Natural killer cell (primary cell): Measurements from ENCODE around the gene ALLC. TPM values are rescaled to one million over a fixed set of nuclear protein-coding genes. Genes with fewer than 3 reads are reported as not detected.

Experiments
- ATAC-seq, 3 donors: fragments of 150-1000 bp in 2 of 3; fragments of 200-7000 bp in 1 of 3; cut with Tn5 transposase; 1 replicate in 1 of 3; 2 replicates in 2 of 3; pipeline ENCODE4 v1.10.0; 2021; ENCODE audit warnings: mild to moderate bottlenecking in 2 of 3, moderate library complexity in 2 of 3
- DNase-seq, 2 donors: peaks; one replicate each; pipeline versions ENCODE4 v3.0.0 to v3.0.0-alpha.2; 2013 to 2021; ENCODE audit warnings: mixed read lengths in 1 of 2
- H3K27ac ChIP-seq: one replicate; pipeline ENCODE4 v1.5.1; 2013; ENCODE audit warnings: mild to moderate bottlenecking, low read length
- H3K27me3 ChIP-seq: one replicate; pipeline ENCODE4 v1.6.1; 2013; ENCODE audit warnings: low read length; ENCODE audit not compliant: control insufficient read depth, insufficient read depth
- H3K36me3 ChIP-seq: one replicate; pipeline ENCODE4 v1.6.1; 2013; ENCODE audit warnings: low read length; ENCODE audit not compliant: control insufficient read depth, insufficient read depth
- H3K4me1 ChIP-seq: one replicate; pipeline ENCODE4 v1.6.1; 2013; ENCODE audit warnings: low read length; ENCODE audit not compliant: control insufficient read depth, insufficient read depth
- H3K4me3 ChIP-seq: one replicate; pipeline ENCODE4 v1.5.1; 2013; ENCODE audit warnings: low read length
- H3K9me3 ChIP-seq: one replicate; pipeline ENCODE4 v1.6.1; 2013; ENCODE audit warnings: low read length; ENCODE audit not compliant: control insufficient read depth, insufficient read depth
- H3K27ac Mint-ChIP-seq, 2 donors: one replicate each; pipeline ENCODE4 v1.8.0; 2022; ENCODE audit warnings: mild to moderate bottlenecking in 2 of 2, mixed read lengths in 2 of 2, moderate library complexity in 1 of 2
- H3K27me3 Mint-ChIP-seq, 2 donors: one replicate each; pipeline ENCODE4 v1.8.0; 2022; ENCODE audit warnings: low read depth in 2 of 2, mixed read lengths in 2 of 2
- H3K36me3 Mint-ChIP-seq: one replicate; pipeline ENCODE4 v1.8.0; 2022; ENCODE audit warnings: mixed read lengths
- H3K4me1 Mint-ChIP-seq, 2 donors: one replicate each; pipeline ENCODE4 v1.8.0; 2022; ENCODE audit warnings: mixed read lengths in 2 of 2
- H3K4me3 Mint-ChIP-seq: one replicate; pipeline ENCODE4 v1.8.0; 2022; ENCODE audit warnings: mild to moderate bottlenecking, moderate library complexity, mixed read lengths
- H3K9me3 Mint-ChIP-seq, 2 donors: one replicate each; pipeline ENCODE4 v1.8.0; 2022; ENCODE audit warnings: mixed read lengths in 2 of 2
- WGBS: methylation state at CpG from one replicate; pipeline ENCODE4 v1.1.7; 2013; ENCODE audit warnings: missing lambda C conversion rate; ENCODE audit not compliant: insufficient coverage; 5-methylcytosine and 5-hydroxymethylcytosine counted together
- intact Hi-C: fragments of 100-400 bp; cut with micrococcal nuclease; formaldehyde crosslinking; loops from one replicate; pipeline ENCODE4 v1.14.2; 2022
- total RNA-seq, 4 donors: library from RNA; stranded (reverse); fragments of 120-200 nt in 1 of 4; gene quantifications; one replicate each; pipeline versions ENCODE4 v1.2.3 to v1.2.4, GENCODE V29; 2013 to 2022
- TF ChIP-seq, protein P1 (sequence below): fragments of 200-600 bp; IDR thresholded peaks from one replicate; pipeline ENCODE4 v1.8.0; 2022; ENCODE audit warnings: antibody characterized with exemption

The ALLC gene
- total RNA-seq, 3 donors from 2014 or later (not counting 1 experiment from before 2014, with no cell fraction given) = not detected

DNA sequence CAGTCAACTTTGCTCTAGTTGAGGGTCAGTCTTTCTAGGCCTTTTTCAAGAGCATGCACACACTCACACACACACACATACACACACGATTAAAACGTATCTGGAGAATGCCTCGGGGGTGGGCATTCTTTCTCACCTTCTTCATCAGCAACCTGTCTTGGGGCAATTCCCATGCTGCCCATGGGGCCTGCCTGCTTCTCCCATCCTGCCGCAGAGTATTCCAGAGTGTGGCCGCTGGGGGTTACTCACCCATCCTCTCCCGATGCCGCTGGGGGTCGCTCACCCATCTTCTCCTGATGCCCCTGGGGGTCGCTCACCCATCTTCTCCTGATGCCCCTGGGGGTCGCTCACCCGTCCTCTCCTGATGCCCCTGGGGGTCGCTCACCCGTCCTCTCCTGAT lies 10.8 kb upstream of the ALLC start:
- Mint-ChIP-seq H3K27ac (no peak overlapping the region), H3K4me1 (peaks cover 15 to 16% of the 10 kb centered on the region in 2 donors), H3K9me3 (no peaks in the 10 kb centered on the region), H3K36me3 (no peaks in the 10 kb centered on the region), H3K4me3 (no peak overlapping the region), H3K27me3 (peaks cover 0 to 10% of the 10 kb centered on the region in 2 donors)
- TF ChIP-seq, protein P1, sequence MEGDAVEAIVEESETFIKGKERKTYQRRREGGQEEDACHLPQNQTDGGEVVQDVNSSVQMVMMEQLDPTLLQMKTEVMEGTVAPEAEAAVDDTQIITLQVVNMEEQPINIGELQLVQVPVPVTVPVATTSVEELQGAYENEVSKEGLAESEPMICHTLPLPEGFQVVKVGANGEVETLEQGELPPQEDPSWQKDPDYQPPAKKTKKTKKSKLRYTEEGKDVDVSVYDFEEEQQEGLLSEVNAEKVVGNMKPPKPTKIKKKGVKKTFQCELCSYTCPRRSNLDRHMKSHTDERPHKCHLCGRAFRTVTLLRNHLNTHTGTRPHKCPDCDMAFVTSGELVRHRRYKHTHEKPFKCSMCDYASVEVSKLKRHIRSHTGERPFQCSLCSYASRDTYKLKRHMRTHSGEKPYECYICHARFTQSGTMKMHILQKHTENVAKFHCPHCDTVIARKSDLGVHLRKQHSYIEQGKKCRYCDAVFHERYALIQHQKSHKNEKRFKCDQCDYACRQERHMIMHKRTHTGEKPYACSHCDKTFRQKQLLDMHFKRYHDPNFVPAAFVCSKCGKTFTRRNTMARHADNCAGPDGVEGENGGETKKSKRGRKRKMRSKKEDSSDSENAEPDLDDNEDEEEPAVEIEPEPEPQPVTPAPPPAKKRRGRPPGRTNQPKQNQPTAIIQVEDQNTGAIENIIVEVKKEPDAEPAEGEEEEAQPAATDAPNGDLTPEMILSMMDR = no peak
- DNase-seq (no peak), ATAC-seq (no peak)
- Histone ChIP-seq H3K27ac (no peak overlapping the region), H3K9me3 (no peaks in the 10 kb centered on the region), H3K36me3 (no peaks in the 10 kb centered on the region), H3K27me3 (no peaks in the 10 kb centered on the region), H3K4me1 (peaks cover 14% of the 10 kb centered on the region), H3K4me3 (no peak overlapping the region)
- intact Hi-C loops = no loop called here
- WGBS = 77% methylated on average over 13 of the region's 13 CpGs

DNA sequence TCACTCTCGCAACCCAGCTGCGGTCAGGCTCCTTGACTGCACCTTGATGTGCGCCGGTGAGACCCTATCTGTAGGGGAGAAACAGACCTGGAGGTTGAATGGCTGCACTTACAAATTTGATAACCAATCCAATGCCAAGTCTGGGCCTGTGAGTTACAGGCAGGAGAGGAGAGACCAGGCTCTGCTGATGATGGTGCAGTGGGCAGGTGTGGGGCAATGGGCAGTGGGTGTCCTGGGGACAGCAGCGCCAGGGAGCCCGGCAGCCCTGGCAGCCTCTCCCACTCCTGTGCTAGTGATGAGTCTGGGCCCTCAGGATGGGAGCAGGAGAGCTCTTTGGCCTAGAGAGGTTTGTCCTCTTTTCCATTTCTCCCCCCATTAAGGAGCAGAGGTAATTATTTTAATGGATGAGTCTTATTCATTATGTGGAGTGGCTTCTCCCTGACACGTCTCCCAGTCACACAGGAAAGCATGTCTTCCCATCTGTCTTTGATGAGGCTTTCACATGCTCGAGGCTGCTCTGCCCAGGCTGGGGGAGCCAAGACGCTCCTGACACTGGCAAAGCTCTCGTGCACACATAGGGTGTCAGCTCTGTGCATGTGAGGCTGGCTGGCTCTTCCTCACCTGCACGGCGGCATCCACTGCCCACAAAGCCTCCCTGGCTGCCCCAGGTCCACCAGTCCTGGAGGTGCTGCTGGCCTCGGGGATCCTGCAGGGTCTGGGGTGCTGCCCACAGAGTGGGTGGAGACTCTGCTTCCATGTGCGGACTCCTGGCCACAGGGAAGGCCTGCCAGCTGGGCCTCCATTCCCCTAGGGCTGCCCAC lies 10.0 kb upstream of the ALLC start:
- Mint-ChIP-seq H3K27me3 (peaks cover 0 to 10% of the 10 kb centered on the region in 2 donors), H3K27ac (no peak overlapping the region), H3K36me3 (no peaks in the 10 kb centered on the region), H3K9me3 (no peaks in the 10 kb centered on the region), H3K4me1 (peaks cover 15 to 16% of the 10 kb centered on the region in 2 donors), H3K4me3 (no peak overlapping the region)
- WGBS = 84% methylated on average over 14 of the region's 14 CpGs
- TF ChIP-seq, protein P1 = no peak
- H3K4me1 ChIP-seq = peaks cover 15% of the 10 kb centered on the region
- intact Hi-C loops = no loop called here
- DNase-seq (no peak), ATAC-seq (no peak)
- no peaks in the 10 kb centered on the region for H3K36me3 ChIP-seq
- H3K27ac ChIP-seq = no peak overlapping the region
- no peak overlapping the region for H3K4me3 ChIP-seq
- H3K9me3 ChIP-seq = no peaks in the 10 kb centered on the region
- no peaks in the 10 kb centered on the region for H3K27me3 ChIP-seq

- DNase-seq (no peak), ATAC-seq (no peak)
- Histone ChIP-seq H3K27ac (no peak overlapping the region), H3K27me3 (no peaks in the 10 kb centered on the region), H3K4me1 (peaks cover 15% of the 10 kb centered on the region), H3K36me3 (no peaks in the 10 kb centered on the region), H3K4me3 (no peak overlapping the region), H3K9me3 (no peaks in the 10 kb centered on the region)
- TF ChIP-seq, protein P1 = no peak
- Mint-ChIP-seq H3K36me3 (no peaks in the 10 kb centered on the region), H3K4me1 (peaks cover 15 to 16% of the 10 kb centered on the region in 2 donors), H3K9me3 (no peaks in the 10 kb centered on the region), H3K4me3 (no peak overlapping the region), H3K27me3 (peaks cover 0 to 12% of the 10 kb centered on the region in 2 donors), H3K27ac (no peak overlapping the region)
- intact Hi-C loops = no loop called here
- WGBS = 92% methylated on average over 20 of the region's 20 CpGs
These were observed 9.3 kb upstream of the ALLC start for GRCh38 chr2:3648652-3649177.
